GM19240 (cell line): ENCODE data around the gene ATRAID.

Experiments
- DNase-seq: peaks from one replicate; pipeline ENCODE4 v3.0.0; 2011; ENCODE audit warnings: low spot score; ENCODE audit not compliant: insufficient read length

The ATRAID gene

DNA sequence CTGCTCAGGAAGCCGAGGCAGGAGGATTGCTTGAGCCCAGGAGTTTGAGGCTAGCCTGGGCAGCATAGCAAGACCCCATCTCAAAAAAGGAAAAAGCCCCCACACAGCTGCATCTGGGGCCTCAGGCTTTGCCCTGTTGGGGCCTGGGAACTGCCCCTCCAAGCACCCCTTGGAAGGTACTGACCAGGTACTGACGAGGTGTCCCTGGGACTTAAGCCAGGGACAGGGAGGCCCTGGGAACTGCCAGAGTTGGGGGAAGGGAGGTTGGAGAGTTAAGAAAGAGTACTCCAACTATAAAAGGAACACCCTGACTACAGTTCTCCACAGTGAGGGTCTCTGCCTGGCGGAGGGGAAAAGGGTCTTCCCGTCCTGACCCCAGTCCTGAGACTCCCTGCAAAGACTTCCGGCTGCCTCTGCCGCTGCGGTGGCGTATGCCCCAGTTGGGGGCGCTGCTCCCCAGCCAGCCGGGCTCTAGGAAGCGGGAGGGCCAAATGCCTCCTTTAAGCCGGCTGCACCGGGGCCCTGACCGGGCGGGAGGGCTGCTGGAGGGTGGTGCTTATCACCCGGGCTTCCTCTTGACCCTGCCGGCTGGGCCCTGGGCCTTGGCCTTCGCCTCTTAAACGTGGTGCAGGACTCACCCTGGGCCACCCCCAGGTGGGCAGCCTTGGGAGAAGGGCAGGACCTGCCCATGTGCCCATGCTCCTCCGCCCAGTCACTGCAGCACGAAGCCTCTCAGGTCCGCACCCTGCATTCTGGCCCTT is 38.2 kb downstream of the ATRAID start:
- peak; percentile 62 for DNase-seq

DNA sequence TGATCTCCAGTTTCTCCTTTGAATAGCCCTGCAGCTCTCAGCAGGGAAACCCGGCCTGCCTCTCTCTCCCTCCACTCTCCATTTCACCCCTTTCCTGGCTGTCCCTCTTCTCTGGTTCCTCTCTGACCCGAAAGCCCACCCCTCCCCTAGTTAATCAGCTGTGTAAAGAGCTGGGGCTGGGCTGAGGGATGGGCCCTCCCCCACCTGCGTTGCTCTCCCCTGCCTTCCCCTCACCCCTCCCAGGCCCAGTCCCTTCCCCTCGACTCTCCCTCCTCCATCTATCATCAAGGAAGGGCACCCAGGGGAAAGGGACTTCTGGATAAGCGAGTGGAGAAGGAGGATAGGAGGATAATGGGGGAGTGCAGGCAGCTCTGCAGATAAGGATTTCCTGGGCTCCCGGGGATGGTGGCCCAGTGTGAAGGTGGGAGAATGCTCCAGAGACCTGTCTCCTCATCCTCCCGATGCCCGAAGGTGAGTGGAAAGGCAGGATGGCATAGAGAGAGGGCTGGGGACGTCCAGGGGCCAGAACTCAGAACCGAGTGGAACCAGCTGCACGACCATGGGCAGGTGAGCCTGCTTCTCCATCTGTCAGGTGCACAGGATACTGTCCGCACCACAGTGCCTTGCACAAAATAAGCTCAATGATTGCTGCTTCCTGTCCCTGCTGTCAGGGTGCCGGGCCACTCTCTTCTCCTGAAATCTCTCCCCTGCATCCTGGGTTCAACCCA is 39.0 kb downstream of the ATRAID start:
- DNase-seq = no peak

DNA sequence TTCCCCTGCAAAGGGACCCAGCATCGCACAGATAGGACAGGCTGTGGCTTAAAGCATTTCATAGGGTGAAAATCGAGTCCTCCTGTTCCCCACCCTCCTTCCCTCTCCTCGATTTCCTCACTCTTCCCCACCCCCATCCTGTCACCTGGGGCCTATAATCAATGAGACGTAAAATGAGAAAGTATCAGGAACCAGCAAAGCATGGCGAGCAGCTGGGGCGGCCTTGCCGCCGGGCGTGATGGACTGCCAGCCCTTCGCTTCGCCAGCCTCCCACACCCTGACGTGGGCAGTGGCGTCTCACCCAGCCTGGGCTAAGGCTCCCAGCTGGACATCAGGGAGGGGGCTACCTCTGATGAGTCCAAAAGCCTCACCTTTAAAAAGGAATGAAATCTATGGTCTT is 39.9 kb downstream of the ATRAID start:
- DNase-seq = no peak

- DNase-seq = no peak
These were observed 43.3 kb downstream of the ATRAID start for GRCh38 chr2:27255187-27255586.

- no peak for DNase-seq
These were observed 43.8 kb downstream of the ATRAID start for GRCh38 chr2:27255660-27256059.

GRCh38 chr2:27256855-27257454 is 45.1 kb downstream of the ATRAID start:
- no peak for DNase-seq

- DNase-seq = no peak
These were observed 46.2 kb downstream of the ATRAID start for GRCh38 chr2:27258051-27258450.

- no peak for DNase-seq
These were observed 49.5 kb downstream of the ATRAID start for GRCh38 chr2:27261241-27261925.

DNA sequence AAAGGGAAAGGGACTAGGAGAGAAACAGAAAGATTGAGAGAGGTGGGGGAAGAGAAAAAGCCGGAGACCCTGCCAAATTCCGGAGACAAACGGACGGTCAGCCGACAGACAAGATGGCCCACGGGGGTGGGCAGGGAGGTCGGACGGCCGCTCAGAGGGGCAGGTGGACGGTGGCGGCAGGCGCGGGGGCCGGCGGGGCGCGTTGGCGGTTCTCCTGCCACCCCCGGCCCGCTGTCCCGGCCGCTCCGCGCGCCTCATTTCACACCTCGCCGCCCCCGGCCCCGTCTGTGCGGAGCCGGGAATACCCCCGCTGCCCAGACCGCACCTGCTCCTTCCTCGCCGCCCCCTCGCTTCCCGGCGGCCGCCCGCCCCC is 50.1 kb downstream of the ATRAID start:
- no peak for DNase-seq

- peak; percentile 78 for DNase-seq
These were observed 50.8 kb downstream of the ATRAID start, which contains the start of gene SLC30A3 for GRCh38 chr2:27262379-27263286. Gene SLC30A3, minus strand, starts transcription at chr2:27263047. Its CDS starts 141 bp downstream, at chr2:27262906.

DNA sequence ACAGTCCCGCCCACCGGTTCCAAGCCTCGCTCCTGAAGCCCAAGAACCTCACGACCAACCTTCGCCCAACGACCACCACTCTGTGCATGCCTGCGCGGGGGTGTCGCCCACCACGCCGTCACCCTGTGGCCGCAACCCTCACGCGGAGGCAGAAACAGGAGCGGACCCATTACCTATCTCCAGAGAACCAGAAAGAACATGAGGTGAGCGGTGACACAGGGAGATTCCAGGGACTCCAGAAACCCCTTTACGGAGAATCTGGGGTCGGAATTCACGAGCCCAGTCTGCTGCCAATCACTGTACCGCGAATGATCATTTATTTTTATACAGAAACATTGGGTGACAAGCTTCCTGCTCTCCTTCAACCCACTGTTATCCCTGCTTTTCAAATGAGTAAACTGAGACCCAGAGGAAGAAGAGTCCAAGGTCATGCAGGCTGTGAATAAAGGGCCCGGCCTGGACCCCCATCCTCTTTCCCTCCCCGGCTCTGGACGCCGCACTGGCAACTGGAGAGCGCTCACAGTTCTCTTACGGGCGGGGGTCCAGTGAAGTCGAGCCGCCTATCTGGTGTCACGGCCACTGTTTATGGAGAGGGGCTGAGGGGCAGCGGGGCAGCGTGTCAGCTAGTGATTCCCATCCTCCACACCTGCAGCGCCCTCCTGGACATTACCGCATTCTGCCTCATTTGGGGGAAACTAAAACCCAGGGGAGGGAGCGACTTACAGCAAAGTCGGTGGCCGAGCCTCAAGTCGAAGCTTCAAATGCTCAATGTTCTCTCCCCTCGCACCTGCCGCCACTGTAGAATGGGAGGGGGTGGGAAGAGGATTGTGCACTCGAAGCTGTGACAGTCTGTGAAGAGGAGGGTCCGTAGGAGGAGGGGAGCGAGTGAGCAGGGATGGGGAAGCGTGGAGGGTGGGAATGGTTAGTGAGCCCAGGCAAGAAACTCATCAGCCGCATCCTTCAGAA is 51.7 kb downstream of the ATRAID start:
- DNase-seq = no peak

GRCh38 chr2:27264253-27264752 is 52.5 kb downstream of the ATRAID start:
- no peak for DNase-seq

DNA sequence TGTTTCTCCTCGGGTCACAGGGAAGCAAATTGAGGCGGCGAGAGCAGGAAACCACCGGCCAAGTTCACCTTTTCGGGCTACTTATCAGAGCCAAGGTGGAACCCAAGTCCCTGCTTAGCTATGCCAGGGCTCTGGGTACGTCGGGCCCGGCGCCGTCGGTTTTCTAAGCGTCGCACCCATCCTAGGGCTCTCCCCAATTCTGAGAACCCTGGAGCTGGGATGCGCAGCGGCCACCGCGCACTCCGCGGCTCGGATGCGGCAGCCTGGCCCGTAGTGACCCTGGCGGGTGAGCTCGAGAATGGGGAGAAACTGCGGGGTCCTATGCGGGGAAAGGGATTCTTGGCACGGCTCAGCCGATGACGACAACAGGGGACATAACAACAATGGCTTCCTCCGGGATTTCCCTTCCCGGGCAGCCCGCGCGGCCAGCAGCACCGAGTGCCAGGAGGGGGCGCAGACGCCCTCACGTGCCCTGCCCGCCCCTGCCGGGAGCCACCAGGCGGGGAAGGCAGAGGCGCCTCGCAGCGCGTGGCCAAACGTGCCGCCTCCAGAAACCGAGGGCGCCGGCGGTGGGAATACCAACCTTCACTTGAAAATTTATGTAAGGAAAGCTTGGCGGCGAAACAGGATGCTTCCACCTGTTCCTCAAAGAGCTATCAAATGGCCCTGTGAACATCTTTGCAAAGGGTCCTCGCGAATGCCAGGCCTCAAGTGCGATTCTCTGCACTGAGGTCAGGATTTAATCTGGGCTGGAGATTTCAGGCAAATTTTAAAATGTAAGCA is 53.1 kb downstream of the ATRAID start:
- DNase-seq = peak; percentile 55

DNA sequence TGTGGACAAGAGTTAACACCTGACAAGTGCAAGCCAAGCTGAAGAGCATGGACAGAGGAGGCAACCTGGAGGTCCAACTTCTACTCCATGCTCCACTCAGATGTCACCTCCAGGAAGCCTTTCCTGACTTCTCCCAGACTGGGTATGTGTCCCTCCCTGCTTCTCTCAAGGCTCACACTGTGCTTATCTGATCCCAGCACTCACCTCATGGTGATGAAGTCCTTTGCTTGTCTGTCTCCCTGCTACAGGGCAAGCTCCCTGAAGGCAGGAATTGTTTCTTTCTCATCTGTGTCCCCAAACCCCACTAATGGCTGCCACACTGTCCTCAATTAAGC is 53.7 kb downstream of the ATRAID start:
- no peak for DNase-seq
